ENCODE measurements around the gene MVD. TPM values are rescaled to one million over a fixed set of nuclear protein-coding genes. Genes with fewer than 3 reads are reported as not detected.

Gene MVD
- total RNA-seq, 1 donor from 2014 or later, result 123 TPM

GRCh38 chr16:88653596-88654362, 9.1 kb downstream of the MVD start:
- TF ChIP-seq CTCF (IDR thresholded peaks at IDR 0.05; ENCODE audit: unreplicated experiment), result no peak
- H3K36me3 Mint-ChIP-seq (ENCODE audit: low read depth, unreplicated experiment), result no peaks in the 10 kb centered on the region
- DNase-seq (ENCODE audit: low spot score), result no peak
- H3K9me3 Mint-ChIP-seq (ENCODE audit: unreplicated experiment), result no peaks in the 10 kb centered on the region
- H3K27me3 Mint-ChIP-seq (ENCODE audit: unreplicated experiment), result peaks cover 5% of the 10 kb centered on the region
- H3K4me1 Mint-ChIP-seq (ENCODE audit: unreplicated experiment), result peaks cover 5% of the 10 kb centered on the region
- H3K27ac Mint-ChIP-seq (ENCODE audit: unreplicated experiment), result no peak overlapping the region
- H3K4me3 Mint-ChIP-seq (ENCODE audit: unreplicated experiment), result no peak overlapping the region

- Mint-ChIP-seq H3K36me3 (ENCODE audit: low read depth, unreplicated experiment) (no peaks in the 10 kb centered on the region), H3K9me3 (ENCODE audit: unreplicated experiment) (no peaks in the 10 kb centered on the region), H3K4me3 (ENCODE audit: unreplicated experiment) (no peak overlapping the region), H3K4me1 (ENCODE audit: unreplicated experiment) (peaks cover 5% of the 10 kb centered on the region), H3K27ac (ENCODE audit: unreplicated experiment) (no peak overlapping the region), H3K27me3 (ENCODE audit: unreplicated experiment) (peaks cover 7% of the 10 kb centered on the region)
- no peak for DNase-seq (ENCODE audit: low spot score)
- no peak for TF ChIP-seq CTCF (IDR thresholded peaks at IDR 0.05; ENCODE audit: unreplicated experiment)
Measured at GRCh38 chr16:88653101-88653500, 9.8 kb downstream of the MVD start.

- no peaks in the 10 kb centered on the region for H3K9me3 Mint-ChIP-seq (ENCODE audit: unreplicated experiment)
- peaks cover 5% of the 10 kb centered on the region for H3K4me1 Mint-ChIP-seq (ENCODE audit: unreplicated experiment)
- no peak for DNase-seq (ENCODE audit: low spot score)
- no peak overlapping the region for H3K4me3 Mint-ChIP-seq (ENCODE audit: unreplicated experiment)
- no peak overlapping the region for H3K27ac Mint-ChIP-seq (ENCODE audit: unreplicated experiment)
- no peaks in the 10 kb centered on the region for H3K36me3 Mint-ChIP-seq (ENCODE audit: low read depth, unreplicated experiment)
- peaks cover 7% of the 10 kb centered on the region for H3K27me3 Mint-ChIP-seq (ENCODE audit: unreplicated experiment)
- no peak for TF ChIP-seq CTCF (IDR thresholded peaks at IDR 0.05; ENCODE audit: unreplicated experiment)
Measured at GRCh38 chr16:88652762-88653063, 10.2 kb downstream of the MVD start.

GRCh38 chr16:88651989-88652761, 10.7 kb downstream of the MVD start:
- Mint-ChIP-seq H3K4me1 (ENCODE audit: unreplicated experiment) (peaks cover 5% of the 10 kb centered on the region), H3K36me3 (ENCODE audit: low read depth, unreplicated experiment) (no peaks in the 10 kb centered on the region), H3K4me3 (ENCODE audit: unreplicated experiment) (no peak overlapping the region), H3K27me3 (ENCODE audit: unreplicated experiment) (peaks cover 7% of the 10 kb centered on the region), H3K27ac (ENCODE audit: unreplicated experiment) (no peak overlapping the region), H3K9me3 (ENCODE audit: unreplicated experiment) (no peaks in the 10 kb centered on the region)
- DNase-seq (ENCODE audit: low spot score), result no peak
- no peak for TF ChIP-seq CTCF (IDR thresholded peaks at IDR 0.05; ENCODE audit: unreplicated experiment)
